Activated gamma-delta T cell treated with anti-CD3 and anti-CD28 coated beads, Interleukin-2, amount 50 U/mL, for 16 hours (primary cell): ENCODE measurements around the gene CD320.
"Not testable (repeated sequence)": the region's sequence is repeated elsewhere in the genome, so short reads cannot be mapped to it uniquely, and the experiment has no call there.

Experiments used
- DNase-seq: peaks from one replicate; pipeline ENCODE4 v3.0.0-alpha.2; 2020; ENCODE audit warnings: low read depth

The CD320 gene

GRCh38 chr19:8308891-8309291, 733 bp upstream of the CD320 start:
- DNase-seq = no peak

GRCh38 chr19:8307400-8307964, 676 bp downstream of the CD320 start:
- no peak for DNase-seq

GRCh38 chr19:8306235-8307054, 1.7 kb downstream of the CD320 start:
- DNase-seq = no peak

GRCh38 chr19:8305798-8306197, 2.4 kb downstream of the CD320 start:
- no peak for DNase-seq

GRCh38 chr19:8304841-8305621, 3.1 kb downstream of the CD320 start:
- DNase-seq = no peak

- DNase-seq = no peak
These were observed 5.4 kb downstream of the CD320 start for GRCh38 chr19:8302734-8303133.

GRCh38 chr19:8302357-8302691, 5.8 kb downstream of the CD320 start:
- DNase-seq = no peak

GRCh38 chr19:8291337-8291736, 16.8 kb downstream of the CD320 start:
- not testable (repeated sequence) for DNase-seq

- not testable (repeated sequence) for DNase-seq
These were observed 31.6 kb downstream of the CD320 start for GRCh38 chr19:8276508-8276907.

- DNase-seq = no peak
These were observed 38.4 kb downstream of the CD320 start for GRCh38 chr19:8269724-8270123.

GRCh38 chr19:8265872-8266271, 42.3 kb downstream of the CD320 start:
- no peak for DNase-seq

GRCh38 chr19:8264248-8264647, 43.9 kb downstream of the CD320 start:
- DNase-seq = not testable (repeated sequence)

- DNase-seq = no peak
These were observed 45.7 kb downstream of the CD320 start for GRCh38 chr19:8262431-8262830.

GRCh38 chr19:8261881-8262280, 46.3 kb downstream of the CD320 start:
- DNase-seq = no peak

- DNase-seq = no peak
These were observed 46.8 kb downstream of the CD320 start for GRCh38 chr19:8261347-8261746.

GRCh38 chr19:8259922-8260247, 48.3 kb downstream of the CD320 start:
- no peak for DNase-seq

GRCh38 chr19:8259142-8259921, 48.8 kb downstream of the CD320 start:
- no peak for DNase-seq

- no peak for DNase-seq
These were observed 51.1 kb downstream of the CD320 start for GRCh38 chr19:8257052-8257443.

- no peak for DNase-seq
These were observed 51.7 kb downstream of the CD320 start for GRCh38 chr19:8256276-8257051.

GRCh38 chr19:8255426-8256125, 52.6 kb downstream of the CD320 start:
- no peak for DNase-seq
